Measurements from ENCODE around the gene C3orf49. TPM values are rescaled to one million over a fixed set of nuclear protein-coding genes. Genes with fewer than 3 reads are reported as not detected.

Gene C3orf49
- total RNA-seq, 1 donor from 2014 or later, result not detected

GRCh38 chr3:63824309-63824708 lies 5.2 kb downstream of the C3orf49 start:
- POLR2A ChIA-PET, result no interaction called here
- Mint-ChIP-seq H3K4me1 (no peaks in the 10 kb centered on the region), H3K27ac (no peak overlapping the region), H3K9me3 (no peaks in the 10 kb centered on the region), H3K27me3 (no peaks in the 10 kb centered on the region), H3K4me3 (no peak overlapping the region), H3K36me3 (ENCODE audit: low read depth) (no peaks in the 10 kb centered on the region)
- no peak for TF ChIP-seq CTCF (IDR thresholded peaks at IDR 0.05)
- intact Hi-C loops (cut with micrococcal nuclease), result no loop called here
- ATAC-seq (ENCODE audit: low read depth) (no peak), DNase-seq (no peak)
- CTCF ChIA-PET, result no interaction called here

- no peaks in the 10 kb centered on the region for H3K4me1 Mint-ChIP-seq
These were observed 11.4 kb downstream of the C3orf49 start for GRCh38 chr3:63830526-63830925.

DNA sequence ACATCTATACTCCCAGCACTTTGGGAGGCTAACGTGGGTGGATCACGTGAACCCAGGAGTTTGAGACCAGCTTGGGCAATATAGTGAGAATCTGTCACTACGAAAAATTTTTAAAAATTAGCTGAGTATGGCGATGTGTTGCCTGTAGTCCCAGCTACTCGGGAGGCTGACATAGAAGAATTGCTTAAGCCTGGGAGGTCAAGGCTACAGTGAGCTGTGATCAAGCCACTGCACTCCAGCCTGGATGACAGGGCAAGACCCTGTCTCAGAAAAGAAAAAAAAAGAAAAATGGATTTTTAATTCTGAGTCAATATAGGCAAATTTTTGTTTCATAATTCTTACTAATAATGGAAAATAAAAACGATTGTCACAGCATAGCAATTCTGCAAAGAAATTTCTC lies 13.3 kb downstream of the C3orf49 start:
- POLR2A ChIA-PET, result no interaction called here
- CTCF ChIA-PET, result no interaction called here
- Mint-ChIP-seq H3K36me3 (ENCODE audit: low read depth) (peaks cover 48% of the 10 kb centered on the region), H3K27me3 (no peaks in the 10 kb centered on the region), H3K4me3 (no peak overlapping the region), H3K27ac (no peak overlapping the region), H3K9me3 (no peaks in the 10 kb centered on the region), H3K4me1 (no peaks in the 10 kb centered on the region)
- no peak for TF ChIP-seq CTCF (IDR thresholded peaks at IDR 0.05)
- DNase-seq (no peak), ATAC-seq (ENCODE audit: low read depth) (no peak)
- intact Hi-C loops (cut with micrococcal nuclease), result no loop called here

More at GRCh38 chr3:63830526-63830925, 11.4 kb downstream of the C3orf49 start:
- no peaks in the 10 kb centered on the region for H3K9me3 Mint-ChIP-seq
- CTCF ChIA-PET, result no interaction called here
- H3K27me3 Mint-ChIP-seq, result no peaks in the 10 kb centered on the region
- intact Hi-C loops (cut with micrococcal nuclease), result no loop called here
- H3K36me3 Mint-ChIP-seq (ENCODE audit: low read depth), result peaks cover 37% of the 10 kb centered on the region
- no peak overlapping the region for H3K4me3 Mint-ChIP-seq
- DNase-seq (no peak), ATAC-seq (ENCODE audit: low read depth) (no peak)
- TF ChIP-seq CTCF (IDR thresholded peaks at IDR 0.05), result no peak
- POLR2A ChIA-PET, result interaction anchor here (0.7 kb wide), 1 partner anchor 33 kb away, joined by 3 read pairs; the partner anchor contains the start of genes ATXN7 and THOC7
- H3K27ac Mint-ChIP-seq, result no peak overlapping the region

DNA sequence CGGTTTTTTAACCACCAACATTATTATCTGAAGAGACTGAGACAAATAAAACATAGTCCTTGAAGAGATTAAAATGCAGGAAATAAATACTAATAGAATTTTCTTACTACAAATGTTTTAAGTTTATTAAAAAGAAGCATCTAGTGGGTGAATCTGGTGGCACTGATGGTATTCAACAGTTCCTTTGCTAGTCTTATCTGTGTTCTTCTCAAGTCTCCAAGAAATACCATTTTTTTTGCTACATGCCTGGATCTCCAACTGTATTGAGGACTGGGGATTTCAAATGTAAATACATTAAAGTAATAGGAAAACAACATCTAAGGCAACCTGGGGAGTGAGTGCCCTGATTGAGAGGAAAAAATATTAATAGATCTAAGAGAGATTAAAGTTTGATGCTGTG lies 22.6 kb downstream of the C3orf49 start:
- intact Hi-C loops (cut with micrococcal nuclease), result no loop called here
- no peak overlapping the region for H3K4me3 Mint-ChIP-seq
- peaks cover 8% of the 10 kb centered on the region for H3K36me3 Mint-ChIP-seq (ENCODE audit: low read depth)
- no peak overlapping the region for H3K27ac Mint-ChIP-seq
- no peaks in the 10 kb centered on the region for H3K4me1 Mint-ChIP-seq
- no peaks in the 10 kb centered on the region for H3K27me3 Mint-ChIP-seq
- no peak for ATAC-seq (ENCODE audit: low read depth)
- ChIA-PET POLR2A (no interaction called here), CTCF (interaction anchor here (1.3 kb wide), 1 partner anchor 23 kb away, joined by 3 read pairs; the partner anchor contains the start of gene C3orf49)
- DNase-seq, result no peak
- H3K9me3 Mint-ChIP-seq, result peaks cover 6% of the 10 kb centered on the region
- no peak for TF ChIP-seq CTCF (IDR thresholded peaks at IDR 0.05)

GRCh38 chr3:63842127-63842526 lies 23.0 kb downstream of the C3orf49 start:
- no peak overlapping the region for H3K27ac Mint-ChIP-seq
- H3K9me3 Mint-ChIP-seq, result peaks cover 6% of the 10 kb centered on the region

More at GRCh38 chr3:63842127-63842526, 23.0 kb downstream of the C3orf49 start:
- ChIA-PET POLR2A (no interaction called here), CTCF (interaction anchor here (1.3 kb wide), 1 partner anchor 23 kb away, joined by 3 read pairs; the partner anchor contains the start of gene C3orf49)
- Mint-ChIP-seq H3K36me3 (ENCODE audit: low read depth) (peaks cover 6% of the 10 kb centered on the region), H3K4me3 (no peak overlapping the region), H3K4me1 (no peaks in the 10 kb centered on the region), H3K27me3 (no peaks in the 10 kb centered on the region)
- no peak for ATAC-seq (ENCODE audit: low read depth)
- DNase-seq, result no peak
- no peak for TF ChIP-seq CTCF (IDR thresholded peaks at IDR 0.05)
- intact Hi-C loops (cut with micrococcal nuclease), result no loop called here

Data from activated B cell treated with CpG ODN at 0.5 μM for 24 hours (primary cell).